Astrocyte (in vitro differentiated cells and primary cell): ENCODE data around the gene STOML1.

Experiments used
- CTCF ChIP-seq: IDR thresholded peaks from 2 replicates; pipeline ENCODE4 v1.5.1; 2011; ENCODE audit warnings: low read depth, mild to moderate bottlenecking, inconsistent platforms, low read length, moderate library complexity; ENCODE audit not compliant: insufficient read depth
- EZH2 ChIP-seq: IDR thresholded peaks from 2 replicates; pipeline ENCODE4 v1.6.1; 2012; ENCODE audit warnings: mild to moderate bottlenecking, low read length, inconsistent platforms; ENCODE audit not compliant: insufficient read depth

GRCh38 chr15:73982222-73982962 is 9.7 kb downstream of the STOML1 start:
- TF ChIP-seq CTCF, result no peak
- no peak for TF ChIP-seq EZH2
